H9 (cell line): ENCODE measurements around the gene ALAS1. TPM values are rescaled to one million over a fixed set of nuclear protein-coding genes. Genes with fewer than 3 reads are reported as not detected.

ENCODE experiments used
- DNase-seq: peaks from one replicate; pipeline ENCODE4 v3.0.0-alpha.2; 2017
- H2AFZ ChIP-seq: one replicate; pipeline ENCODE4 v1.6.1; 2013; ENCODE audit warnings: mild to moderate bottlenecking, low read length, control low read depth, moderate library complexity
- H2AK5ac ChIP-seq: 2 replicates; pipeline ENCODE4 v1.6.1; 2013; ENCODE audit warnings: low read length, control low read depth, mixed read lengths; ENCODE audit not compliant: insufficient read length
- H2BK120ac ChIP-seq: one replicate; pipeline ENCODE4 v1.6.1; 2013; ENCODE audit warnings: low read depth, mild to moderate bottlenecking, low read length, control low read depth, inconsistent platforms; ENCODE audit not compliant: poor library complexity, severe bottlenecking
- H2BK12ac ChIP-seq: 2 replicates; pipeline ENCODE4 v1.6.1; 2013; ENCODE audit warnings: low read length, control low read depth, mixed read lengths, low read depth; ENCODE audit not compliant: insufficient read length
- H2BK15ac ChIP-seq: 2 replicates; pipeline ENCODE4 v1.6.1; 2013; ENCODE audit warnings: low read depth, low read length, control low read depth
- H2BK20ac ChIP-seq: one replicate; pipeline ENCODE4 v1.6.1; 2013; ENCODE audit warnings: low read depth, mild to moderate bottlenecking, low read length, control low read depth, inconsistent platforms; ENCODE audit not compliant: poor library complexity, severe bottlenecking
- H2BK5ac ChIP-seq: 2 replicates; pipeline ENCODE4 v1.6.1; 2013; ENCODE audit warnings: low read length, control low read depth, mixed read lengths; ENCODE audit not compliant: insufficient read length
- H3K14ac ChIP-seq: 2 replicates; pipeline ENCODE4 v1.6.1; 2013; ENCODE audit warnings: low read length, control low read depth; ENCODE audit not compliant: insufficient read depth
- H3K18ac ChIP-seq: 2 replicates; pipeline ENCODE4 v1.6.1; 2013; ENCODE audit warnings: low read depth, mild to moderate bottlenecking, mixed read lengths, low read length, control low read depth; ENCODE audit not compliant: insufficient read length
- H3K23ac ChIP-seq: 2 replicates; pipeline ENCODE4 v1.6.1; 2013; ENCODE audit warnings: low read length, control low read depth, mixed read lengths, low read depth; ENCODE audit not compliant: insufficient read length
- H3K23me2 ChIP-seq: 2 replicates; pipeline ENCODE4 v1.6.1; 2013; ENCODE audit warnings: low read depth, mild to moderate bottlenecking, mixed read lengths, low read length, control low read depth; ENCODE audit not compliant: insufficient read length, poor library complexity, severe bottlenecking
- H3K27ac ChIP-seq: 2 replicates; pipeline ENCODE4 v1.5.1; 2013; ENCODE audit warnings: low read length, control low read depth, mixed read lengths, low read depth; ENCODE audit not compliant: insufficient read length
- H3K27me3 ChIP-seq: 2 replicates; pipeline ENCODE4 v1.6.1; 2013; ENCODE audit warnings: low read length, control low read depth, inconsistent platforms; ENCODE audit not compliant: insufficient read depth
- H3K4ac ChIP-seq: 2 replicates; pipeline ENCODE4 v1.6.1; 2013; ENCODE audit warnings: low read depth, mild to moderate bottlenecking, control low read depth, inconsistent platforms, low read length, moderate library complexity
- H3K4me1 ChIP-seq: 2 replicates; pipeline ENCODE4 v1.6.1; 2013; ENCODE audit warnings: low read length, control low read depth, inconsistent platforms; ENCODE audit not compliant: insufficient read depth
- H3K4me2 ChIP-seq: 2 replicates; pipeline ENCODE4 v1.6.1; 2013; ENCODE audit warnings: low read length, control low read depth, mixed read lengths; ENCODE audit not compliant: insufficient read length, insufficient read depth
- H3K56ac ChIP-seq: 2 replicates; pipeline ENCODE4 v1.6.1; 2013; ENCODE audit warnings: low read depth, mild to moderate bottlenecking, mixed read lengths, low read length, control low read depth; ENCODE audit not compliant: insufficient read length
- H3K79me1 ChIP-seq: 2 replicates; pipeline ENCODE4 v1.6.1; 2013; ENCODE audit warnings: low read depth, mild to moderate bottlenecking, moderate library complexity, low read length, control low read depth, inconsistent platforms; ENCODE audit not compliant: insufficient read depth, poor library complexity, severe bottlenecking
- H3K79me2 ChIP-seq: 2 replicates; pipeline ENCODE4 v1.6.1; 2013; ENCODE audit warnings: low read length, control low read depth, inconsistent platforms; ENCODE audit not compliant: insufficient read depth
- H3K9ac ChIP-seq: 2 replicates; pipeline ENCODE4 v1.6.1; 2013; ENCODE audit warnings: low read length, control low read depth, mixed read lengths; ENCODE audit not compliant: insufficient read length; ENCODE audit errors: extremely low read depth
- H3K9me3 ChIP-seq: one replicate; pipeline ENCODE4 v1.6.1; 2013; ENCODE audit warnings: low read depth, low read length, inconsistent platforms; ENCODE audit not compliant: control insufficient read depth
- H3T11ph ChIP-seq: one replicate; pipeline ENCODE4 v1.6.1; 2013; ENCODE audit warnings: mild to moderate bottlenecking, low read length, control low read depth, inconsistent platforms
- H4K20me1 ChIP-seq: one replicate; pipeline ENCODE4 v1.6.1; 2013; ENCODE audit not compliant: control insufficient read depth, insufficient read length, insufficient read depth
- H4K5ac ChIP-seq: 2 replicates; pipeline ENCODE4 v1.6.1; 2013; ENCODE audit warnings: low read depth, mild to moderate bottlenecking, mixed read lengths, low read length, control low read depth; ENCODE audit not compliant: insufficient read length
- H4K8ac ChIP-seq: replicated peaks from 2 replicates; pipeline ENCODE4 v1.6.1; 2013; ENCODE audit warnings: low read length, control low read depth, mixed read lengths, low read depth; ENCODE audit not compliant: insufficient read length
- H4K91ac ChIP-seq: 2 replicates; pipeline ENCODE4 v1.6.1; 2013; ENCODE audit warnings: low read depth, mild to moderate bottlenecking, moderate library complexity, mixed read lengths, low read length, control low read depth; ENCODE audit not compliant: insufficient read length
- H3K27ac Mint-ChIP-seq, 3 experiments: 2 replicates in 2 of 3; 3 replicates in 1 of 3; pipeline ENCODE4 v1.8.0; 2020 to 2021; ENCODE audit warnings: mixed read lengths in 3 of 3, mild to moderate bottlenecking in 1 of 3, moderate library complexity in 1 of 3
- H3K27me3 Mint-ChIP-seq: 2 replicates; pipeline ENCODE4 v1.8.0; 2021; ENCODE audit warnings: low read depth, mild to moderate bottlenecking, moderate library complexity, mixed read lengths
- H3K36me3 Mint-ChIP-seq, 3 experiments: 2 replicates in 2 of 3; 3 replicates in 1 of 3; pipeline ENCODE4 v1.8.0; 2020 to 2021; ENCODE audit warnings: low read depth in 3 of 3, mixed read lengths in 3 of 3; ENCODE audit not compliant: insufficient read depth in 1 of 3
- H3K4me1 Mint-ChIP-seq, 2 experiments: 2 replicates each; pipeline ENCODE4 v1.8.0; 2020; ENCODE audit warnings: mixed read lengths in 2 of 2
- H3K4me3 Mint-ChIP-seq, 2 experiments: 2 replicates in 1 of 2; 3 replicates in 1 of 2; pipeline ENCODE4 v1.8.0; 2020 to 2021; ENCODE audit warnings: mild to moderate bottlenecking in 2 of 2, mixed read lengths in 2 of 2, moderate library complexity in 1 of 2
- H3K9me3 Mint-ChIP-seq, 2 experiments: 2 replicates in 1 of 2; 3 replicates in 1 of 2; pipeline ENCODE4 v1.8.0; 2020; ENCODE audit warnings: mild to moderate bottlenecking in 2 of 2, mixed read lengths in 2 of 2, moderate library complexity in 1 of 2
- WGBS: extraction: QIAGEN DNeasy Blood & Tissue Kit; methylation state at CpG from one replicate; pipeline ENCODE4 v1.1.7; 2013; ENCODE audit warnings: missing lambda C conversion rate, low lambda C conversion rate, mixed read lengths; ENCODE audit not compliant: insufficient read length; ENCODE audit errors: extremely low coverage; 5-methylcytosine and 5-hydroxymethylcytosine counted together
- total RNA-seq: library from RNA; stranded (reverse); gene quantifications from 2 replicates; pipeline ENCODE4 v1.2.1, GENCODE V29; 2021
- TF ChIP-seq, protein P1 (sequence below): fragments of 200-600 bp; sonication (generic); conservative IDR thresholded peaks from 3 replicates; pipeline ENCODE4 v1.8.0; 2021; ENCODE audit warnings: antibody characterized with exemption, mild to moderate bottlenecking

Gene ALAS1
- total RNA-seq, 1 experiment from 2014 or later = 39.1 TPM

DNA sequence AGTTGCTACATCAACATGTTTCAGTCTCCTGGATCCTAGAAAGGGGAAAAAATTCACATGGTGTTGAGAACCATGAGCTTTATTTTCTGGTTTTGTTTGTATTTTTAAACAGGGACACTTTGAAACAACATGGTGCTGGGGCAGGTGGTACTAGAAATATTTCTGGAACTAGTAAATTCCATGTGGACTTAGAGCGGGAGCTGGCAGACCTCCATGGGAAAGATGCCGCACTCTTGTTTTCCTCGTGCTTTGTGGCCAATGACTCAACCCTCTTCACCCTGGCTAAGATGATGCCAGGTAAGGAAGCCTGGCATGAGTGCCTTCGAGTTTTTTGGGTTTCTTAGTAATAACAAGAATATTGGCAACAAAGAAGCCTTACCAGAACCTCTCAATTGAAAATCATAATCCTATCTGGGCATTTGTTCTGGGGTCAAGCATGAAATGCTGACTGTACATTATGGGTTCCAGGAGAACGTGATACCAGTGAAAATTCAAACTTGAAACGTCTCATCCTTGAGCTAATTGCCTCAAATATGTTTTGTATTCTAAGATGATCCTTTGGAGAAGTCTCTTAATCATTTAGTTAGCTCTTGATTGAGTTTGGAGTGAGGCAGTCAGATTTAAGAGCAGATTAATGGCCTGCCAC lies 7.9 kb downstream of the ALAS1 start:
- Histone ChIP-seq H2AFZ (no peak overlapping the region), H3K27ac (no peak overlapping the region), H3K4ac (no peak overlapping the region), H3K4me1 (no peaks in the 10 kb centered on the region), H3K23me2 (no peaks in the 10 kb centered on the region), H3T11ph (no peak overlapping the region), H3K79me2 (no peaks in the 10 kb centered on the region), H3K14ac (no peak overlapping the region), H3K79me1 (no peaks in the 10 kb centered on the region), H2BK12ac (no peak overlapping the region), H2BK20ac (no peak overlapping the region), H4K8ac (no peak overlapping the region), H3K9me3 (no peaks in the 10 kb centered on the region), H2AK5ac (no peak overlapping the region), H3K9ac (no peak overlapping the region), H4K20me1 (no peaks in the 10 kb centered on the region), H2BK5ac (no peak overlapping the region), H2BK15ac (no peak overlapping the region), H4K91ac (no peak overlapping the region), H4K5ac (no peak overlapping the region), H3K27me3 (no peaks in the 10 kb centered on the region), H2BK120ac (no peak overlapping the region), H3K23ac (no peak overlapping the region), H3K56ac (no peak overlapping the region), H3K4me2 (no peak overlapping the region), H3K18ac (no peak overlapping the region)
- no peak overlapping the region for H3K4me3 Mint-ChIP-seq
- H3K9me3 Mint-ChIP-seq = no peaks in the 10 kb centered on the region
- no peak overlapping the region for H3K27ac Mint-ChIP-seq
- H3K36me3 Mint-ChIP-seq = peaks cover 49 to 97% (median 96%) of the 10 kb centered on the region in 3 experiments; a peak in 6 of 7 replicates
- no peaks in the 10 kb centered on the region for H3K27me3 Mint-ChIP-seq
- WGBS = no CpG with 5 or more reads among the region's 6 CpGs
- TF ChIP-seq, protein P1, sequence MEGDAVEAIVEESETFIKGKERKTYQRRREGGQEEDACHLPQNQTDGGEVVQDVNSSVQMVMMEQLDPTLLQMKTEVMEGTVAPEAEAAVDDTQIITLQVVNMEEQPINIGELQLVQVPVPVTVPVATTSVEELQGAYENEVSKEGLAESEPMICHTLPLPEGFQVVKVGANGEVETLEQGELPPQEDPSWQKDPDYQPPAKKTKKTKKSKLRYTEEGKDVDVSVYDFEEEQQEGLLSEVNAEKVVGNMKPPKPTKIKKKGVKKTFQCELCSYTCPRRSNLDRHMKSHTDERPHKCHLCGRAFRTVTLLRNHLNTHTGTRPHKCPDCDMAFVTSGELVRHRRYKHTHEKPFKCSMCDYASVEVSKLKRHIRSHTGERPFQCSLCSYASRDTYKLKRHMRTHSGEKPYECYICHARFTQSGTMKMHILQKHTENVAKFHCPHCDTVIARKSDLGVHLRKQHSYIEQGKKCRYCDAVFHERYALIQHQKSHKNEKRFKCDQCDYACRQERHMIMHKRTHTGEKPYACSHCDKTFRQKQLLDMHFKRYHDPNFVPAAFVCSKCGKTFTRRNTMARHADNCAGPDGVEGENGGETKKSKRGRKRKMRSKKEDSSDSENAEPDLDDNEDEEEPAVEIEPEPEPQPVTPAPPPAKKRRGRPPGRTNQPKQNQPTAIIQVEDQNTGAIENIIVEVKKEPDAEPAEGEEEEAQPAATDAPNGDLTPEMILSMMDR = no peak
- H3K4me1 Mint-ChIP-seq = no peaks in the 10 kb centered on the region
- DNase-seq = no peak
